HG02970 (cell line): ENCODE results near the gene GOPC.
"Not testable (repeated sequence)": the region's sequence is repeated elsewhere in the genome, so short reads cannot be mapped to it uniquely, and the experiment has no call there.

Experiments
- ATAC-seq: cut with Tn5 transposase; IDR thresholded peaks from one replicate; pipeline ENCODE4 v1.9.1; 2021; ENCODE audit warnings: mild to moderate bottlenecking, moderate library complexity, moderate number of reproducible peaks; ENCODE audit not compliant: unreplicated experiment, low FRiP score

Gene GOPC

GRCh38 chr6:117602151-117602898 lies at the start of gene GOPC:
TSS of gene GOPC (minus strand) at chr6:117602511. CDS start at chr6:117602288, 223 bp downstream.
- peak; percentile 97 for ATAC-seq

- not testable (repeated sequence) for ATAC-seq
Measured at GRCh38 chr6:117651984-117652383, 49.7 kb upstream of the GOPC start.

GRCh38 chr6:117642976-117643375 lies 40.7 kb upstream of the GOPC start:
- no peak for ATAC-seq

GRCh38 chr6:117637770-117638169 lies 35.5 kb upstream of the GOPC start:
- no peak for ATAC-seq

GRCh38 chr6:117629119-117629660 lies 26.9 kb upstream of the GOPC start:
- no peak for ATAC-seq

- ATAC-seq, result no peak
Measured at GRCh38 chr6:117627533-117627932, 25.2 kb upstream of the GOPC start.

GRCh38 chr6:117624869-117625481 lies 22.7 kb upstream of the GOPC start:
- no peak for ATAC-seq

- no peak for ATAC-seq
Measured at GRCh38 chr6:117619178-117619577, 16.9 kb upstream of the GOPC start.

GRCh38 chr6:117617210-117618035 lies 15.1 kb upstream of the GOPC start:
- ATAC-seq, result no peak

GRCh38 chr6:117616391-117617209 lies 14.3 kb upstream of the GOPC start:
- ATAC-seq, result no peak

- ATAC-seq, result no peak
Measured at GRCh38 chr6:117615750-117616390, 13.6 kb upstream of the GOPC start.

GRCh38 chr6:117613920-117614560 lies 11.7 kb upstream of the GOPC start:
- no peak for ATAC-seq

- no peak for ATAC-seq
Measured at GRCh38 chr6:117607511-117607910, 5.2 kb upstream of the GOPC start.

- no peak for ATAC-seq
Measured at GRCh38 chr6:117605169-117605826, 3.0 kb upstream of the GOPC start.

- no peak for ATAC-seq
Measured at GRCh38 chr6:117603821-117604220, 1.5 kb upstream of the GOPC start.

- ATAC-seq, result no peak
Measured at GRCh38 chr6:117602899-117603588, 733 bp upstream of the GOPC start.

GRCh38 chr6:117601811-117602150 lies 530 bp downstream of the GOPC start:
- peak; percentile 5 for ATAC-seq
